Heart left ventricle (tissue), 16 donors: ENCODE results near the gene THEM5. TPM values are rescaled to one million over a fixed set of nuclear protein-coding genes. Genes with fewer than 3 reads are reported as not detected.

Experiments
- ATAC-seq, 4 donors: fragments of 200-7000 bp; cut with Tn5 transposase; one replicate each; pipeline ENCODE4 v1.9.1; 2020 to 2022; ENCODE audit warnings: moderate library complexity in 4 of 4, mild to moderate bottlenecking in 3 of 4, moderate number of reproducible peaks in 1 of 4
- DNase-seq, 5 donors: peaks; one replicate each; pipeline ENCODE4 v3.0.0-alpha.2; 2020
- H3K27ac ChIP-seq, 12 donors: fragments of 200-600 bp; sonication (generic) in 4 of 12; one replicate each; pipeline versions ENCODE4 v1.5.0 to v1.8.0; 2016 to 2022; ENCODE audit warnings: mild to moderate bottlenecking in 2 of 12
- H3K27me3 ChIP-seq, 9 donors: fragments of 200-600 bp; sonication (generic) in 2 of 9; one replicate each; pipeline versions ENCODE4 v1.5.1 to v1.8.0; 2016 to 2022; ENCODE audit warnings: mild to moderate bottlenecking in 3 of 9
- H3K36me3 ChIP-seq, 9 donors: fragments of 200-600 bp; sonication (generic) in 2 of 9; one replicate each; pipeline versions ENCODE4 v1.5.0 to v1.8.0; 2018 to 2022; ENCODE audit warnings: mild to moderate bottlenecking in 2 of 9
- H3K4me1 ChIP-seq, 12 donors: fragments of 200-600 bp; sonication (generic) in 4 of 12; one replicate each; pipeline versions ENCODE4 v1.5.0 to v1.8.0; 2016 to 2022; ENCODE audit warnings: mild to moderate bottlenecking in 3 of 12
- H3K4me3 ChIP-seq, 12 donors: fragments of 200-600 bp; sonication (generic) in 4 of 12; one replicate each; pipeline versions ENCODE4 v1.5.0 to v1.8.0; 2017 to 2022; ENCODE audit warnings: mild to moderate bottlenecking in 9 of 12, moderate library complexity in 4 of 12
- H3K9me3 ChIP-seq, 12 donors: fragments of 200-600 bp; sonication (generic) in 4 of 12; one replicate each; pipeline versions ENCODE4 v1.5.0 to v1.8.0; 2016 to 2022; ENCODE audit warnings: mild to moderate bottlenecking in 1 of 12
- CTCF ChIP-seq, 12 donors: fragments of 200-600 bp; sonication (generic) in 4 of 12; IDR thresholded peaks; one replicate each; pipeline versions ENCODE4 v1.5.0 to v1.8.0; 2018 to 2022; ENCODE audit warnings: antibody characterized with exemption in 12 of 12, mild to moderate bottlenecking in 5 of 12
- POLR2A ChIP-seq, 2 donors: fragments of 450-650 bp; IDR thresholded peaks; one replicate each; pipeline ENCODE4 v1.6.1; 2017; ENCODE audit warnings: antibody characterized with exemption in 2 of 2, mild to moderate bottlenecking in 2 of 2, moderate library complexity in 2 of 2
- WGBS, 4 donors: extraction: QIAGEN DNeasy Blood & Tissue Kit in 2 of 4; methylation state at CpG; one replicate each; pipeline versions ENCODE4 v1.1.5 to v1.1.7; 2013 to 2018; 5-methylcytosine and 5-hydroxymethylcytosine counted together
- intact Hi-C, 10 donors: fragments of 100-400 bp; cut with DNase I; formaldehyde crosslinking; loops; one replicate each; pipeline versions ENCODE4 v1.11.1 to v1.14.2; 2022
- polyA plus RNA-seq, 2 donors: library from polyadenylated mRNA; stranded (reverse); fragments of 200-250 nt; gene quantifications; one replicate each; pipeline ENCODE4 v1.2.3, GENCODE V29; 2013
- total RNA-seq, 9 donors: library from RNA; depleted of rRNA in 2 of 9; stranded (reverse); fragments of >200 nt in 2 of 9; fragmentation: NEBNext Ultra II Directional in 3 of 9; extraction: Animal tissue kit (Norgen Biotek cat#: 25700) in 3 of 9; gene quantifications; one replicate each; pipeline versions ENCODE4 v1.1.0 to v1.2.4, GENCODE V29; 2016 to 2023
- donor health status: ischemic (EF 13 %, LVEDD 7.1; RV severe dilation, severe dysfunction).
- donor health status: healthy with polysubstance abuse.
- donor health status: DM: no; HTN: yes; CAD: no.
- donor health status: DM: no; HTN: no; CAD: no.
- donor health status: ischemic (EF 25% LVEDD 6.9; RV normal size, moderate dysfunction).
- donor health status: ischemic (EF 25% LVEDD 5.7; RV mildly dilated, moderate dysfunction).
- donor health status: healthy.
- donor health status: DM: yes; HTN: yes; CAD: no.
- donor health status: ischemic (EF 35%, LVEDD 5.7; RV mildly dilated, moderate dysfunction).
- donor health status: nonischemic (EF 11% LVEDD 7.7; RV severe dilation, severe dysfunction).
- donor health status: DM: yes; HTN: yes; CAD: no.
- donor health status: PGD.
- donor health status: ischemic (EF 29% LVEDD 5.4; RV normal size, mild dysfunction).
- donor health status: nonischemic (EF 23%, LVEDD 6.1; RV moderate dilation, normal function).

Gene THEM5
- total and polyA plus RNA-seq, 11 donors, result 0.52 TPM; not detected in 10

- Histone ChIP-seq H3K27me3 (peaks cover 16 to 40% (median 26%) of the 10 kb centered on the region in 9 donors), H3K4me3 (no peak overlapping the region), H3K36me3 (no peaks in the 10 kb centered on the region), H3K4me1 (peaks cover 0 to 42% (median 24%) of the 10 kb centered on the region in 12 donors), H3K27ac (no peak overlapping the region), H3K9me3 (no peaks in the 10 kb centered on the region)
- WGBS, 4 donors, result 86 to 98% (median 93%) methylated on average over 7 of the region's 7 CpGs
- intact Hi-C loops, result loop anchor here in 8 of 10 donors (5.0 to 10.0 kb wide), 7 partner anchors 98 to 391 kb away; partner anchors contain the start of gene POGZ (in 1 of the 8)
- DNase-seq (no peak), ATAC-seq (no peak)
- no peak for TF ChIP-seq POLR2A (IDR thresholded peaks at IDR 0.05)
- TF ChIP-seq CTCF (IDR thresholded peaks at IDR 0.05), result no peak
Observed at GRCh38 chr1:151835596-151835995, 17.9 kb downstream of the THEM5 start.

- no peak overlapping the region for H3K4me3 ChIP-seq
- H3K27me3 ChIP-seq, result peaks cover 10 to 28% (median 16%) of the 10 kb centered on the region in 9 donors
- DNase-seq (no peak), ATAC-seq (no peak)
- H3K9me3 ChIP-seq, result no peaks in the 10 kb centered on the region
- H3K4me1 ChIP-seq, result peaks cover 0 to 46% (median 17%) of the 10 kb centered on the region in 12 donors
- WGBS, 4 donors, result 55 to 75% (median 64%) methylated on average over 3 of the region's 3 CpGs
- no peak for TF ChIP-seq CTCF (IDR thresholded peaks at IDR 0.05)
- TF ChIP-seq POLR2A (IDR thresholded peaks at IDR 0.05), result no peak
- H3K27ac ChIP-seq, result no peak overlapping the region
- H3K36me3 ChIP-seq, result no peaks in the 10 kb centered on the region
- intact Hi-C loops, result loop anchor here in 5 of 10 donors (10.0 kb wide), 4 partner anchors 239 to 389 kb away; partner anchors contain the start of gene POGZ (in 1 of the 5)
Observed at GRCh38 chr1:151834239-151834638, 19.3 kb downstream of the THEM5 start.

- 70 to 80% (median 76%) methylated on average over 8 of the region's 8 CpGs for WGBS, 4 donors
- no peaks in the 10 kb centered on the region for H3K36me3 ChIP-seq
- ATAC-seq, result no peak
- peaks cover 0 to 46% (median 17%) of the 10 kb centered on the region in 12 donors for H3K4me1 ChIP-seq
- H3K27ac ChIP-seq, result peak overlapping the region in 2 of 12 donors; percentile 65 to 66
- peaks cover 2 to 19% (median 8%) of the 10 kb centered on the region in 9 donors for H3K27me3 ChIP-seq
- intact Hi-C loops, result loop anchor here in 5 of 10 donors (10.0 kb wide), 4 partner anchors 239 to 389 kb away; partner anchors contain the start of gene POGZ (in 1 of the 5)
- peak in 1 of 5 donors; percentile 23 for DNase-seq
- no peaks in the 10 kb centered on the region for H3K9me3 ChIP-seq
- TF ChIP-seq CTCF (IDR thresholded peaks at IDR 0.05) (no peak), POLR2A (IDR thresholded peaks at IDR 0.05) (no peak)
- H3K4me3 ChIP-seq, result no peak overlapping the region
Observed at GRCh38 chr1:151833172-151833900, 20.2 kb downstream of the THEM5 start.

- intact Hi-C loops, result loop anchor here in 5 of 10 donors (10.0 kb wide), 4 partner anchors 238 to 388 kb away; partner anchors contain the start of gene POGZ (in 1 of the 5)
- Histone ChIP-seq H3K4me1 (peaks cover 0 to 42% (median 17%) of the 10 kb centered on the region in 12 donors), H3K4me3 (peak overlapping the region in 1 of 12 donors; percentile 23), H3K27me3 (peaks cover 0 to 10% (median 4%) of the 10 kb centered on the region in 9 donors), H3K27ac (peak overlapping the region in 10 of 12 donors; percentile 17 to 77 (median 60)), H3K9me3 (no peaks in the 10 kb centered on the region), H3K36me3 (no peaks in the 10 kb centered on the region)
- no peak for TF ChIP-seq CTCF (IDR thresholded peaks at IDR 0.05)
- no peak for TF ChIP-seq POLR2A (IDR thresholded peaks at IDR 0.05)
- ATAC-seq (peak; percentile 78 to 90 (median 88)), DNase-seq (peak; percentile 78 to 92 (median 80))
- WGBS, 4 donors, result 43 to 58% (median 55%) methylated on average over 8 to 10 of the region's 10 CpGs
Observed at GRCh38 chr1:151832318-151832980, 21.1 kb downstream of the THEM5 start.
